Adrenal gland (tissue), 5 donors: ENCODE data around the gene AMFR.

Experiments
- POLR2A ChIP-seq, 2 donors: fragments of 450-650 bp; IDR thresholded peaks; one replicate each; pipeline ENCODE4 v1.6.1; 2017; ENCODE audit warnings: antibody characterized with exemption in 2 of 2, mild to moderate bottlenecking in 2 of 2, moderate library complexity in 1 of 2
- TF ChIP-seq, protein P1 (sequence below), 6 experiments: fragments of 450-650 bp in 4 of 6; fragments of 200-600 bp in 2 of 6; sonication (generic) in 1 of 6; IDR thresholded peaks; 1 replicate in 5 of 6; 2 replicates in 1 of 6; pipeline versions ENCODE4 v1.5.1 to v1.8.0; 2016 to 2021; ENCODE audit warnings: antibody characterized with exemption in 6 of 6, mild to moderate bottlenecking in 2 of 6, moderate library complexity in 1 of 6
- donor health status: DM: no; HTN: no; CAD: no.

DNA sequence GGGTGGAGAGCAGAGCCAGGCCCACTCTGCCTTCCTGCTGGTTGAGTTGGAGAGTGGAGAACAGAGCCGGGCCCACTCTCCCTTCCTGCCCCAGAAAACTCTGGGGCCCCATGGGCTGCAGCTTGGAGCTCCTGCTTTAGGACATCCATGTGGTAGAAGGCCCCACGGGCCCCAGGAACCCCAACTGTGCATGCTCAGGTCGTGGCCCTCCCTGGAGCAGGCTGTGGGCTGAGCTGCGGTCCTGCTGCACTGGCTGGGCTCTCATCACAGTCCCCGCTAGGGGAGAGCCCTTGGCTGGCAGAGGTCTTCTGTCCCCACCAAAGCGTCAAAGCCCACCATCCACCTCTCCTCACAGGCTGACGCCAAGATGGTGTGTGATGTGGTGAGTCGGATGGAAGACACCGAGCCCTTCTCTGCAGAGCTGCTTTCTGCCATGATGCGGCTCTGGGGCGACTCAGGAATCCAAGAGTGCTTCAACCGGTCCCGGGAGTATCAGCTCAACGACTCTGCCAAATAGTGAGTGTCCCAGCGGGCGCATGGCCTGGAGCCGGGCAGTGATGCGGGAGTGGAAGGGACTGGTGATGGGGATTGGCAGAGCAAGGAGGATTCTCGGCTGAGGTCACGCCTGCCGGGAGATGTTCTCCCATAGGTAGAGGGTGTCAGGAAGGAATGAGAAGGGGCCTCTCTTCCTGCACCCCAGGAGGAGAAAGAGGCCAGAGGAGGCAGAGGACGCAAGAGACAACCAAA, 96.9 kb downstream of the AMFR start:
- TF ChIP-seq, protein P1, sequence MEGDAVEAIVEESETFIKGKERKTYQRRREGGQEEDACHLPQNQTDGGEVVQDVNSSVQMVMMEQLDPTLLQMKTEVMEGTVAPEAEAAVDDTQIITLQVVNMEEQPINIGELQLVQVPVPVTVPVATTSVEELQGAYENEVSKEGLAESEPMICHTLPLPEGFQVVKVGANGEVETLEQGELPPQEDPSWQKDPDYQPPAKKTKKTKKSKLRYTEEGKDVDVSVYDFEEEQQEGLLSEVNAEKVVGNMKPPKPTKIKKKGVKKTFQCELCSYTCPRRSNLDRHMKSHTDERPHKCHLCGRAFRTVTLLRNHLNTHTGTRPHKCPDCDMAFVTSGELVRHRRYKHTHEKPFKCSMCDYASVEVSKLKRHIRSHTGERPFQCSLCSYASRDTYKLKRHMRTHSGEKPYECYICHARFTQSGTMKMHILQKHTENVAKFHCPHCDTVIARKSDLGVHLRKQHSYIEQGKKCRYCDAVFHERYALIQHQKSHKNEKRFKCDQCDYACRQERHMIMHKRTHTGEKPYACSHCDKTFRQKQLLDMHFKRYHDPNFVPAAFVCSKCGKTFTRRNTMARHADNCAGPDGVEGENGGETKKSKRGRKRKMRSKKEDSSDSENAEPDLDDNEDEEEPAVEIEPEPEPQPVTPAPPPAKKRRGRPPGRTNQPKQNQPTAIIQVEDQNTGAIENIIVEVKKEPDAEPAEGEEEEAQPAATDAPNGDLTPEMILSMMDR (IDR thresholded peaks at IDR 0.05): no peak
- no peak for TF ChIP-seq POLR2A (IDR thresholded peaks at IDR 0.05)
